Type B pancreatic cell (in vitro differentiated cells): ENCODE results near the gene DOCK4. TPM values are rescaled to one million over a fixed set of nuclear protein-coding genes. Genes with fewer than 3 reads are reported as not detected.
A peak's percentile ranks its signal among the peaks of the same experiment; 100 is the strongest.

Experiments
- DNase-seq: peaks from one replicate; pipeline ENCODE4 v3.0.0; 2021; ENCODE audit warnings: mixed read lengths; ENCODE audit not compliant: unreplicated experiment; ENCODE audit errors: extremely low spot score
- H3K27ac Mint-ChIP-seq: 2 replicates; pipeline ENCODE4 v1.8.0; 2021; ENCODE audit warnings: mild to moderate bottlenecking, mixed read lengths
- H3K27me3 Mint-ChIP-seq: 2 replicates; pipeline ENCODE4 v1.8.0; 2021; ENCODE audit warnings: mixed read lengths
- H3K36me3 Mint-ChIP-seq: 2 replicates; pipeline ENCODE4 v1.8.0; 2021; ENCODE audit warnings: mixed read lengths
- H3K4me1 Mint-ChIP-seq: one replicate; pipeline ENCODE4 v1.8.0; 2021; ENCODE audit warnings: mixed read lengths; ENCODE audit not compliant: unreplicated experiment
- H3K4me3 Mint-ChIP-seq: 2 replicates; pipeline ENCODE4 v1.8.0; 2021; ENCODE audit warnings: mild to moderate bottlenecking, mixed read lengths
- H3K9me3 Mint-ChIP-seq: 2 replicates; pipeline ENCODE4 v1.8.0; 2021; ENCODE audit warnings: mixed read lengths
- total RNA-seq: library from RNA; stranded (reverse); gene quantifications from 2 replicates; pipeline ENCODE4 v1.2.1, GENCODE V29; 2021; ENCODE audit warnings: low replicate concordance
- TF ChIP-seq, protein P1 (sequence below): fragments of 200-600 bp; sonication (generic); conservative IDR thresholded peaks from 2 replicates; pipeline ENCODE4 v1.5.0; 2021; ENCODE audit warnings: antibody characterized with exemption, mild to moderate bottlenecking

Gene DOCK4
- total RNA-seq, 1 donor from 2014 or later: 24.6 TPM

- Mint-ChIP-seq H3K36me3 (peaks cover 55% of the 10 kb centered on the region), H3K4me1 (no peaks in the 10 kb centered on the region), H3K27me3 (no peaks in the 10 kb centered on the region), H3K4me3 (no peak overlapping the region), H3K27ac (no peak overlapping the region), H3K9me3 (peaks cover 36% of the 10 kb centered on the region)
- no peak for DNase-seq
- TF ChIP-seq, protein P1, sequence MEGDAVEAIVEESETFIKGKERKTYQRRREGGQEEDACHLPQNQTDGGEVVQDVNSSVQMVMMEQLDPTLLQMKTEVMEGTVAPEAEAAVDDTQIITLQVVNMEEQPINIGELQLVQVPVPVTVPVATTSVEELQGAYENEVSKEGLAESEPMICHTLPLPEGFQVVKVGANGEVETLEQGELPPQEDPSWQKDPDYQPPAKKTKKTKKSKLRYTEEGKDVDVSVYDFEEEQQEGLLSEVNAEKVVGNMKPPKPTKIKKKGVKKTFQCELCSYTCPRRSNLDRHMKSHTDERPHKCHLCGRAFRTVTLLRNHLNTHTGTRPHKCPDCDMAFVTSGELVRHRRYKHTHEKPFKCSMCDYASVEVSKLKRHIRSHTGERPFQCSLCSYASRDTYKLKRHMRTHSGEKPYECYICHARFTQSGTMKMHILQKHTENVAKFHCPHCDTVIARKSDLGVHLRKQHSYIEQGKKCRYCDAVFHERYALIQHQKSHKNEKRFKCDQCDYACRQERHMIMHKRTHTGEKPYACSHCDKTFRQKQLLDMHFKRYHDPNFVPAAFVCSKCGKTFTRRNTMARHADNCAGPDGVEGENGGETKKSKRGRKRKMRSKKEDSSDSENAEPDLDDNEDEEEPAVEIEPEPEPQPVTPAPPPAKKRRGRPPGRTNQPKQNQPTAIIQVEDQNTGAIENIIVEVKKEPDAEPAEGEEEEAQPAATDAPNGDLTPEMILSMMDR: no peak
These were observed 409.5 kb downstream of the DOCK4 start for GRCh38 chr7:111796671-111797070.

- no peak for DNase-seq
- no peak overlapping the region for H3K27ac Mint-ChIP-seq
- H3K9me3 Mint-ChIP-seq: peaks cover 22% of the 10 kb centered on the region
- H3K36me3 Mint-ChIP-seq: peaks cover 44% of the 10 kb centered on the region
- peaks cover 11% of the 10 kb centered on the region for H3K4me1 Mint-ChIP-seq
- H3K4me3 Mint-ChIP-seq: no peak overlapping the region
- TF ChIP-seq, protein P1: no peak
- no peaks in the 10 kb centered on the region for H3K27me3 Mint-ChIP-seq
These were observed 416.3 kb downstream of the DOCK4 start for GRCh38 chr7:111789870-111790269.

DNA sequence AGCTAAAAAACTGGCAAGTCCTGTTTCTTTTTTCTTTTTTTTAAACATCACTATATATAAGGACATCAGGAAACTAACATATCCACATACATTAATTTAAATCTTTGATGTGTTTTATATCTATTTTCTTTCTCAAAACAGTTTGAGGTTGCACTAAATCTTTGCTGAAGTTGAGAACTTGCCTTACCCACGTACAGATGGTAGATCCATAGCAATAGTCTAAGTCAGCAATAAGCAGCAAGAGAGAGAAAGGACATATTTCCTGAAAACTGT is 417.2 kb downstream of the DOCK4 start:
- H3K27ac Mint-ChIP-seq: peak overlapping the region; percentile 27
- H3K4me3 Mint-ChIP-seq: no peak overlapping the region
- peaks cover 42% of the 10 kb centered on the region for H3K36me3 Mint-ChIP-seq
- DNase-seq: no peak
- TF ChIP-seq, protein P1: no peak
- peaks cover 13% of the 10 kb centered on the region for H3K9me3 Mint-ChIP-seq
- H3K27me3 Mint-ChIP-seq: no peaks in the 10 kb centered on the region
- peaks cover 18% of the 10 kb centered on the region for H3K4me1 Mint-ChIP-seq

GRCh38 chr7:111788286-111789047 is 417.7 kb downstream of the DOCK4 start:
- no peak overlapping the region for H3K4me3 Mint-ChIP-seq
- H3K36me3 Mint-ChIP-seq: peaks cover 42% of the 10 kb centered on the region
- H3K27ac Mint-ChIP-seq: peak overlapping the region; percentile 27
- H3K4me1 Mint-ChIP-seq: peaks cover 18% of the 10 kb centered on the region
- TF ChIP-seq, protein P1: no peak
- peaks cover 10% of the 10 kb centered on the region for H3K9me3 Mint-ChIP-seq
- H3K27me3 Mint-ChIP-seq: no peaks in the 10 kb centered on the region
- no peak for DNase-seq

DNA sequence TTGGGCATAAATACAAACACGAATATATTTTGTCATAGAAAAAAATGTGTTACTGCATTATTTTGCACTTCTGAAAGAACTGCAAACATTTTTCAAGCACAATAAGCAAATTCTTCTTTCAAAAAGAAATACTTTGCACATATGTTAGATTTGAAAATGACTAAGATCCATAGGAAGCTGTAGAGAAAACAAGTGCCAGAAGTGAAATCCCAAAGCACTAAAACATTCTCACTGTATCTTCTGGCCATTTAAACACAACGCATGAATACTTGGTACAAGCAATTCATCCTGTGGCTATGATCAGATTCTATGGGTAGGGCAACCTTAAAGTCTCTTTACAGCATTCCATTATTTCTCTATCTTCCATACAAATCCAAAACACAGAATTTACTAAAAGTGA is 418.5 kb downstream of the DOCK4 start:
- peaks cover 18% of the 10 kb centered on the region for H3K4me1 Mint-ChIP-seq
- no peak for DNase-seq
- no peak overlapping the region for H3K27ac Mint-ChIP-seq
- H3K4me3 Mint-ChIP-seq: no peak overlapping the region
- peaks cover 5% of the 10 kb centered on the region for H3K9me3 Mint-ChIP-seq
- H3K36me3 Mint-ChIP-seq: peaks cover 36% of the 10 kb centered on the region
- H3K27me3 Mint-ChIP-seq: no peaks in the 10 kb centered on the region
- TF ChIP-seq, protein P1: no peak

DNA sequence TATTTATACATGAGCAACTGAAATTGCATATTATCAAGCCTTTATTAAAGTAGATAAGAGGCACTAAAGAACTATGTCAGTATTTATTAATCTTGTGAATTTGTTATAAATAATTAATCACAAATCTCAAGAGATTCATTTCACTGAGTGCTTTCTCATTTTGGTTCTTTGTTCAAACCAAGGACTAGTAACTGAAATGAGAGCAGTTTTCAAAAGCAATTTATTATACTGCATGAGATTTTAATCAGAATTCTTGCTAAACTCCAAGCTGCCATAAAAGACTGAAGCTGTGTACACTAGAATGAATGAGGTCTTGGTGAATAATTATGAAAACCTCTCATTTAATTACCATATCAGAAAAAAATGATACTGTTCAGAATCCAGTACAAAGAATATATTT is 419.1 kb downstream of the DOCK4 start:
- Mint-ChIP-seq H3K4me1 (peaks cover 18% of the 10 kb centered on the region), H3K27me3 (no peaks in the 10 kb centered on the region), H3K27ac (no peak overlapping the region), H3K4me3 (no peak overlapping the region), H3K9me3 (peaks cover 5% of the 10 kb centered on the region), H3K36me3 (peaks cover 36% of the 10 kb centered on the region)
- no peak for DNase-seq
- TF ChIP-seq, protein P1: no peak
